Naive B cell (primary cell): Measurements from ENCODE around the gene CDR2L. TPM values are rescaled to one million over a fixed set of nuclear protein-coding genes. Genes with fewer than 3 reads are reported as not detected.
A peak's percentile ranks its signal among the peaks of the same experiment; 100 is the strongest.

Experiments
- ATAC-seq, 2 donors: fragments of 150-1000 bp; cut with Tn5 transposase; 2 replicates each; pipeline ENCODE4 v1.10.0; 2021; ENCODE audit warnings: low read depth in 2 of 2, mild to moderate bottlenecking in 2 of 2, moderate library complexity in 2 of 2
- DNase-seq: peaks from one replicate; pipeline ENCODE4 v3.0.0; 2022
- H3K27ac Mint-ChIP-seq, 6 donors: one replicate each; pipeline ENCODE4 v1.8.0; 2020 to 2022; ENCODE audit warnings: mild to moderate bottlenecking in 6 of 6, mixed read lengths in 6 of 6, moderate library complexity in 5 of 6, inconsistent platforms in 2 of 6
- H3K27me3 Mint-ChIP-seq, 3 donors: one replicate each; pipeline ENCODE4 v1.8.0; 2021 to 2022; ENCODE audit warnings: mixed read lengths in 3 of 3, mild to moderate bottlenecking in 1 of 3
- H3K36me3 Mint-ChIP-seq, 2 donors: one replicate each; pipeline ENCODE4 v1.8.0; 2020 to 2022; ENCODE audit warnings: mixed read lengths in 2 of 2, inconsistent platforms in 1 of 2, mild to moderate bottlenecking in 1 of 2
- H3K4me1 Mint-ChIP-seq, 3 donors: one replicate each; pipeline ENCODE4 v1.8.0; 2020 to 2022; ENCODE audit warnings: mixed read lengths in 3 of 3, inconsistent platforms in 1 of 3, mild to moderate bottlenecking in 1 of 3, moderate library complexity in 1 of 3
- H3K4me3 Mint-ChIP-seq, 8 donors: one replicate each; pipeline ENCODE4 v1.8.0; 2020 to 2022; ENCODE audit warnings: mild to moderate bottlenecking in 8 of 8, mixed read lengths in 8 of 8, moderate library complexity in 8 of 8, inconsistent platforms in 2 of 8
- H3K9me3 Mint-ChIP-seq, 7 donors: one replicate each; pipeline ENCODE4 v1.8.0; 2020 to 2022; ENCODE audit warnings: mixed read lengths in 7 of 7, mild to moderate bottlenecking in 5 of 7, inconsistent platforms in 2 of 7, moderate library complexity in 1 of 7
- polyA plus RNA-seq, 6 donors: library from polyadenylated mRNA; unstranded; fragments of 300-500 nt; fragmentation: Illumina TruSeq; gene quantifications; one replicate each; pipeline ENCODE4 v1.2.3, GENCODE V29; 2021; ENCODE audit warnings: low read depth in 6 of 6

The CDR2L gene
- polyA plus RNA-seq, 6 donors from 2014 or later = not detected

- DNase-seq (no peak), ATAC-seq (no peak)
- no peaks in the 10 kb centered on the region for H3K9me3 Mint-ChIP-seq
- no peak overlapping the region for H3K27ac Mint-ChIP-seq
- H3K27me3 Mint-ChIP-seq = peaks cover 4 to 51% (median 22%) of the 10 kb centered on the region in 3 donors
- H3K4me3 Mint-ChIP-seq = no peak overlapping the region
- no peaks in the 10 kb centered on the region for H3K4me1 Mint-ChIP-seq
- no peaks in the 10 kb centered on the region for H3K36me3 Mint-ChIP-seq
Observed at GRCh38 chr17:74952431-74953133, 34.9 kb upstream of the CDR2L start.

DNA sequence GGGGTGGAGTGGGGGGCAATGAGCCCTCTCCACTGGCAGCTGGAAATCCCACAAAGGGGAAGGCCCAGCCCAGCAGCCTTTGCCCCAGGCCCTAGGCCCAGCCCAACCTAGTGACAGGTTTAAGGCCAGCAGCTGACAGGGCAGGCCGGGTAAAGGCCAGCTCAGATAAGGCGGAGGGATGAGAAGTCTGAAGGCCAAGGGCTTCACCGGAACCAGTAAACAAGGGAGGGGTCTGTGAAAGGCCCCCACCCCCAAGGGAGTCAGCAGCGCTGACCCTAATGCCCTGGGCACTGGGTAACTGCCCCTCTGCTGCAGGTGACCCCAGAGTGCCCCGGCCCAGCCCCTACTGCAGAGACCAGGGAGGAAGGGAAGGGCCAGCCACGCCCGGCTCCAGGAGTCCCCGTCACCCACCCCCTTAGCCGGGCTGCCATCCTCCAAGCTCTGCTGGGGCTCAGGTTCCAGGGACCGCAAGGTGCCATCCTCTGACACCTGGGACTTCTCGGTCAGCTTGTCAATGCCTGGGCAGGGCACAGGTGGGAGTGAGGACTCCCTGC lies 34.2 kb upstream of the CDR2L start:
- Mint-ChIP-seq H3K36me3 (no peaks in the 10 kb centered on the region), H3K27ac (no peak overlapping the region), H3K4me1 (no peaks in the 10 kb centered on the region), H3K27me3 (peaks cover 0 to 51% (median 15%) of the 10 kb centered on the region in 3 donors), H3K4me3 (no peak overlapping the region), H3K9me3 (no peaks in the 10 kb centered on the region)
- DNase-seq (no peak), ATAC-seq (no peak)

- peaks cover 0 to under 1% (median 0%) of the 10 kb centered on the region in 3 donors for H3K4me1 Mint-ChIP-seq
- no peaks in the 10 kb centered on the region for H3K9me3 Mint-ChIP-seq
- H3K27ac Mint-ChIP-seq = no peak overlapping the region
- H3K36me3 Mint-ChIP-seq = no peaks in the 10 kb centered on the region
- H3K4me3 Mint-ChIP-seq = no peak overlapping the region
- ATAC-seq (no peak), DNase-seq (no peak)
- H3K27me3 Mint-ChIP-seq = peaks cover 0 to 52% (median 17%) of the 10 kb centered on the region in 3 donors
Observed at GRCh38 chr17:74954115-74954514, 33.3 kb upstream of the CDR2L start.

DNA sequence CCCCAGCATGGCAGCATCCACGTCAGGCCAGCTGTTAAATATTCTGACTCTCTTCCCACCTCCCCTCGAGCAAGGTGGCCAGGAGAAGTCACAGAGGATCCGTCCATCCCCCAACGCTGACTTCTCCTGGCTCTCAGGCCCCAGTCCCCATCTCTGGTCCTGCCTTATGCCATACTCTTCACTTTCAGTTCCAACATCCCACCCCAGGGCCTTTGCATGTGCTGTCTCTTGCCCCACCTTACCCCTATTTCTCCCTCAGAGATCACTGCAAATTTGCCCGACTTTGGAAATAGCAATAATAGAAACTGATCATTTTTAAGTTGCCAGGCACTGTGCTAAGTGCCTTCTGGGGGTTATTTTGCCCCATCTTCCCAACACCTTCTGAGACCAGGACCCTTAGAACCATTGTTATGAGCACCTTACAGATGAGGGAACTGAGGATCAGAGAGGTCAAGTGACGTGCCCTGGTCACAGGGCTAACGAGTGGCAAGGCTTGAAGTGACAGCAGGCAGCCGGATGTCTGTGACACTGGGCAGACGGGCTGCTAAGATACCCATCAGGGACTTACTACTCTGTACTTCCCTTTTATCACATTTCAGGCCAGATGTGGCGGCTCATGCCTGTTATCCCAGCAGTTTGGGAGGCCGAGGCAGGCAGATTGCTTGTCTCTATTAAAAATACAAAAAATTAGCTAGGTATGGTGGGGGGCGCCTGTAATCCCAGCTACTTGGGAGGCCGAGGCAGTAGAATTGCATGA lies 32.6 kb upstream of the CDR2L start:
- no peak overlapping the region for H3K4me3 Mint-ChIP-seq
- H3K4me1 Mint-ChIP-seq = peaks cover 0 to 3% (median 0%) of the 10 kb centered on the region in 3 donors
- H3K9me3 Mint-ChIP-seq = no peaks in the 10 kb centered on the region
- H3K27ac Mint-ChIP-seq = no peak overlapping the region
- no peaks in the 10 kb centered on the region for H3K36me3 Mint-ChIP-seq
- ATAC-seq (no peak), DNase-seq (no peak)
- H3K27me3 Mint-ChIP-seq = peaks cover 0 to 58% (median 24%) of the 10 kb centered on the region in 3 donors

DNA sequence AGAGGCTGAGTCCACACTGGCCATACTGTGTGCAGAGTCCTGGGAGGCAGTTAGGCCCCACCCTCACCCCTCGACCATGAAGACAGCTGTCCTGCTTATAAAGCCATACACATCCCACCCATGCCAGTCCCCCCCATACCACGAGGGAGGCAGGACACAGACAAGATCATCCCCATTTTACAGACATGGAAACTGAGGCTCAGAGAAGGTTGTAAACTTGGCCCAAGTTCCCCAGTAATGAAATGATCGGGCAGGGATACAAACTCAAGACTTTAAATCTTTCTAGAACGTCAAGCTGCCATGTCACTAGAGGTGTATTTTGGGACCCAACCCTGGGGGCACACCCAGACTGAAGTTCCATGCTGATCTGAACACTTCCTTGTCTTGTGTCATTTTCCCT lies 31.3 kb upstream of the CDR2L start:
- H3K4me3 Mint-ChIP-seq = no peak overlapping the region
- no peak overlapping the region for H3K27ac Mint-ChIP-seq
- no peak for DNase-seq
- ATAC-seq = no peak
- no peaks in the 10 kb centered on the region for H3K36me3 Mint-ChIP-seq
- H3K27me3 Mint-ChIP-seq = peaks cover 0 to 59% (median 31%) of the 10 kb centered on the region in 3 donors
- no peaks in the 10 kb centered on the region for H3K9me3 Mint-ChIP-seq
- H3K4me1 Mint-ChIP-seq = peaks cover 0 to 3% (median 0%) of the 10 kb centered on the region in 3 donors

GRCh38 chr17:74957935-74958740 lies 29.3 kb upstream of the CDR2L start:
- ATAC-seq (peak; percentile 40 to 54), DNase-seq (peak; percentile 71)
- H3K27me3 Mint-ChIP-seq = peaks cover 0 to 53% (median 24%) of the 10 kb centered on the region in 3 donors
- no peaks in the 10 kb centered on the region for H3K36me3 Mint-ChIP-seq
- peaks cover 3 to 8% (median 5%) of the 10 kb centered on the region in 3 donors for H3K4me1 Mint-ChIP-seq
- no peak overlapping the region for H3K27ac Mint-ChIP-seq
- no peak overlapping the region for H3K4me3 Mint-ChIP-seq
- H3K9me3 Mint-ChIP-seq = no peaks in the 10 kb centered on the region

DNA sequence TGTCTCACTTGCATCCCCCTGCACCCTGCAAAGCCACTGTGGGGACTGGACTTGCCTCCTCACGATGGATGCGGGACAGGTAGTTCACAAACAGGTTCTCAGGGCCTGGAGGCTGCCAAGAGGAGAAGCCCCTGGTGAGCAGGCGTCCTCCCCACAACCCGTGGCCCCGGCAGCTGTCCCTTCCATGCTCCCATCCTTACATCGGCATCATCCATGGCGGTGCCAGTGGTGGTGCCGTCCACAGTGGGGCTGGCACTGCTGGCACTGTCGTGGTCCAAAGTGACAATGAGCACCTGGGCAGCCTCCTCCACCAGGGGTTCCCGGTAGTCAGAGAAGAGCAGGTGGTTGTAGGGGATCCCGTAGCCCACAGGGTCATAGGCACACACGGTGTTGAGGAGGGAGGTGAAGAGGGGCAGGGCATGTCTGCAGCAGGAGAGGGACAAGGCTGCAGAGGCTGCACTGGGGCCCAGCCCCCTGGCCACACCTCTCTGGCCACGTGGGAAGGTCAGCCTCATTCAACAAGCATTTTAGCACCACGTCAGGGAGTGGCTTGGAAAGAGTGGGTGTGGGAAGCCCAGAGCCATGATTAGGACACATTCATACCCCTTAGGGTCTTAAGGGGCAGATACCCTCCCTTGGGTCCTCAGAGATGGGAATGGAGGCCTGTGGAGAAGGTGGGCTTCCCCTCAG lies 27.5 kb upstream of the CDR2L start:
- ATAC-seq (no peak), DNase-seq (no peak)
- Mint-ChIP-seq H3K36me3 (no peaks in the 10 kb centered on the region), H3K4me1 (peaks cover 3 to 8% (median 5%) of the 10 kb centered on the region in 3 donors), H3K27ac (peak overlapping the region in 1 of 6 donors; percentile 72), H3K9me3 (no peaks in the 10 kb centered on the region), H3K4me3 (peak overlapping the region in 1 of 8 donors; percentile 22), H3K27me3 (peaks cover 0 to 50% (median 26%) of the 10 kb centered on the region in 3 donors)

DNA sequence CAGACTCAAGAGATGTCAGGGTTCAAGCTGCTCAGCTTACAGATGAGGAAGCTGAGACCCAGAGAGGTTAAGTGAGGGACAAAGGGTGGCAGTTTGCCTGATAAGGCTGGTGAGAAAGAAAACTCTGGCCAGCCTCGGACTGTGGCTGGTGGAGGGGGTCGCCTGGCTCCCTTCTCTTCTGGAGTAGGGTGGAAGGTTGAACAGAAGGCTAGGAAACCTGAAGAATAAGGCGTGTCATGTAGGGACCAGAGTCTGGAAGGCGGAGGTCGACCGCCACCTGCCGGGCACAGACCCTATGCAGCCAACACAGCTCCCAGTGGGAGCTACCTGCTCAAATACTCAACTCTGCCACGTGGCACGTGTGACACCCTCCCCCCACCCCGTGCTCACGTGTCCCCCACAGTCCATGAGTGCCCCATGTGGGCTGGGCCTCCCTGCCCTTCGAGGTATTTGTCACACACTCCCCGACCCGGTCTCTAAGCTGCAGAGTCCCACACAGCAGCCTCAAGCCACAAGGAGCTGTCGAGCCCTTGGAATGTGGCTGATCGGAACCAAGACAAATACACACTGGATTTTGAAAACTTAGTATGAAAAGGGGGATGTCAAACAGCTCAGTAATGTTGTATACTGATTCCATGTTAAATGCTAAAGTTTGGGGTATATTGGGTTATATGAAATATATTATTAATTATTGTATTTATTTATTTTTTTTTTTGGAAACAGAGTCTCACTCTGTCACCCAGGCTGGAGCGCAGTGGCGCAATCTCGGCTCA lies 26.7 kb upstream of the CDR2L start:
- H3K27me3 Mint-ChIP-seq = peaks cover 0 to 48% (median 31%) of the 10 kb centered on the region in 3 donors
- H3K4me1 Mint-ChIP-seq = peaks cover 3 to 8% (median 5%) of the 10 kb centered on the region in 3 donors
- no peaks in the 10 kb centered on the region for H3K36me3 Mint-ChIP-seq
- no peaks in the 10 kb centered on the region for H3K9me3 Mint-ChIP-seq
- no peak overlapping the region for H3K4me3 Mint-ChIP-seq
- H3K27ac Mint-ChIP-seq = peak overlapping the region in 1 of 6 donors; percentile 72
- peak; percentile 63 to 65 for ATAC-seq
- peak; percentile 23 for DNase-seq

GRCh38 chr17:74961657-74962350 lies 25.6 kb upstream of the CDR2L start:
- Mint-ChIP-seq H3K4me3 (peak overlapping the region in 2 of 8 donors; percentile 6 to 59), H3K27ac (peak overlapping the region in 1 of 6 donors; percentile 78), H3K4me1 (peaks cover 3 to 8% (median 5%) of the 10 kb centered on the region in 3 donors), H3K27me3 (peaks cover 0 to 42% (median 31%) of the 10 kb centered on the region in 3 donors), H3K9me3 (no peaks in the 10 kb centered on the region), H3K36me3 (no peaks in the 10 kb centered on the region)
- DNase-seq = peak; percentile 75
- ATAC-seq = peak; percentile 71 to 81

- Mint-ChIP-seq H3K27ac (peak overlapping the region in 1 of 6 donors; percentile 16), H3K4me3 (peak overlapping the region in 1 of 8 donors; percentile 37)
Observed at GRCh38 chr17:74962622-74963394, 24.6 kb upstream of the CDR2L start.

DNA sequence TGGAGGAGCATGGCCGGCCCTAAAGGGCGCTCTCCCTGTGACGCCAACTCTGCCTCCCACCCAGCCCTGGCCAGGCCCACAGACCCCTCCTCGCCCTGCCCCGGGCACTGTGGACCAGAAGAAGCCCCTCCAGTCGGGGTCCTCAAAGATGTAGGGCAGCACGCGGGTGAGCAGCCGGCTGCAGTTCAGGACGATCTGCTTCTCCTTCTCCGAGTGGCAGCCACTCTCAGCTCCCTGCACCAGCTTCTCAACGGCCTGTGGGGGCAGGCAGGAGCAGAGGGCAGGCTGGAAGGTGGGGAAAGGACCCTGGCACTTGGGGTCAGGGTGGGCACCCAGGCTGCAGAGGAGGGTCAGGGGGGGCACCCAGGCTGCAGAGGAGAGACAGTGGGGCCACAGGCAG lies 23.8 kb upstream of the CDR2L start:
- Mint-ChIP-seq H3K9me3 (no peaks in the 10 kb centered on the region), H3K27ac (no peak overlapping the region), H3K4me3 (no peak overlapping the region), H3K36me3 (no peaks in the 10 kb centered on the region), H3K27me3 (peaks cover 0 to 36% (median 31%) of the 10 kb centered on the region in 3 donors), H3K4me1 (peaks cover 3 to 8% (median 5%) of the 10 kb centered on the region in 3 donors)
- no peak for ATAC-seq
- no peak for DNase-seq

More at GRCh38 chr17:74962622-74963394, 24.6 kb upstream of the CDR2L start:
- DNase-seq (no peak), ATAC-seq (no peak)
- H3K4me1 Mint-ChIP-seq = peaks cover 3 to 8% (median 5%) of the 10 kb centered on the region in 3 donors
- no peaks in the 10 kb centered on the region for H3K36me3 Mint-ChIP-seq
- peaks cover 0 to 40% (median 31%) of the 10 kb centered on the region in 3 donors for H3K27me3 Mint-ChIP-seq
- H3K9me3 Mint-ChIP-seq = no peaks in the 10 kb centered on the region
